ENCODE data around the gene NSUN5. TPM values are rescaled to one million over a fixed set of nuclear protein-coding genes. Genes with fewer than 3 reads are reported as not detected.
"Not testable (repeated sequence)": the region's sequence is repeated elsewhere in the genome, so short reads cannot be mapped to it uniquely, and the experiment has no call there.

The NSUN5 gene
- 1.1 and 1.7 TPM in 2 replicates for total RNA-seq

DNA sequence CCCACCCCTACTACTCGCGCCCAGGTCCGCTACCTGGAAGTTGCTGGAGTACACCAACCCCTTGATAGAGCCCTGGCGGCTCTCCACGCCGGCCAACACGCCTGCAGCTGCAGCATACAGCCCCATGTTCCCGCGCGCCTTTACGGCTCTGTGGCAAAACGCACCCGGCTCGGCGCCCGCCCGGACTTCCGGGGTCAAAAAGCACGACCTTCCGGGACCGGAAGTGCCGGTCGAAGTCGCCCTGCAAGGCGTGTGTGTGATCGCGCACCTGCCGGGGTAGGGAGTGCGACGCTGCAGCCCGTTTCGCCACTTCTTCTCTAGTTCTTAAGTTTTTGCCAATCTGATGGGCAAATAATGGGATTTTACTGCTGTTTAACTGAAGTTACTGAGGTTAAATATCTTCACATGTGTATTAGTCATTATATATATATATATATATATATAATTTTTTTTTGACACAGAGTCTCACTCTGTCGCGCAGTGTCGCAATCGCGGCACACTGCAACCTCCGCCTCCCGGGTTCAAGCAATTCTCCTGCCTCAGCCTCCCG lies at the start of gene NSUN5:
NSUN5 (minus strand) TSS at position 162 of the 550 bp plus-strand sequence; CDS start at position 126, 36 bp downstream.
- peak in 1 of 2 donors; percentile 39 for DNase-seq (ENCODE audit: low read depth in 2 of 2)

- no peak for DNase-seq (ENCODE audit: low read depth in 2 of 2)
Observed at GRCh38 chr7:73356159-73356558, 47.5 kb upstream of the NSUN5 start.

DNA sequence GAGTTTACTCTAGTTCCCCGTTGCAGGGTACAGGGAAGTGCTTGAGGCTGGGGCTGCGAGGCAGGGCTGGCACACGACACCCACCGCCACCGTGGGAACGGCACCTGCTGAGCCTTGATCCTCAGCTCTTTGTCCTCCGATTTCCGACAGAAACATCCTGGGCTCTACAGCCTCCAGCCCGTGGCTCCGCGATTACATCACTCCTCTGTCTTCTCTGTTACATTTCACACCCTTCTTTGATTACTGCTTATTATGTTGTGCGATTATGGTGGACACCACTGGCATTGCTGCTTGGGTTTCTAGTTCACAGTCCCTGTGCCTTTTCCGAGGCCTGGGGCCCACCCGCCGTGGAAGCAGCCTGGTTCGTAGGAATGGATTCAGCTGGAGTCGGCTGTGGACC lies 46.2 kb upstream of the NSUN5 start:
- DNase-seq (ENCODE audit: low read depth in 2 of 2) = no peak

- no peak for DNase-seq (ENCODE audit: low read depth in 2 of 2)
Observed at GRCh38 chr7:73354196-73354595, 45.6 kb upstream of the NSUN5 start.

DNA sequence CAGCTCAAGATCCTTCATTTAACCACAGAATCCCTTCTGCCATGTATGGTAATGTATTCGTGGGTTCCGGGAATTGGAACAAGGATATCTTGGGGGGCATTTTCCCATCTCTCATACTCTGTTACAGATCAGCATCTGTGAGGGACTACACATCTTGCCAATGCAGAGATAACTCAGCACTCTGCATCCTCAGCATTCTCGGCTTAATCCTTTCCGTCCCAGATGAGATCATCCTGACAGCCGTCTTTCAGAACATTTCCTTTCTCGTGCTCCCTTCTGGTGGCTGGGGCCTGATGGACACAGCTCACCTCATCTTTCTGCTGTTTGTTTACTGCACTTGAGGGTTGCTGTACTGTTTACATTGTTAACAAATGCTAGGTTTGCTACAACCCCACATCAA lies 44.6 kb upstream of the NSUN5 start:
- peak in 1 of 2 donors; percentile 33 for DNase-seq (ENCODE audit: low read depth in 2 of 2)

DNA sequence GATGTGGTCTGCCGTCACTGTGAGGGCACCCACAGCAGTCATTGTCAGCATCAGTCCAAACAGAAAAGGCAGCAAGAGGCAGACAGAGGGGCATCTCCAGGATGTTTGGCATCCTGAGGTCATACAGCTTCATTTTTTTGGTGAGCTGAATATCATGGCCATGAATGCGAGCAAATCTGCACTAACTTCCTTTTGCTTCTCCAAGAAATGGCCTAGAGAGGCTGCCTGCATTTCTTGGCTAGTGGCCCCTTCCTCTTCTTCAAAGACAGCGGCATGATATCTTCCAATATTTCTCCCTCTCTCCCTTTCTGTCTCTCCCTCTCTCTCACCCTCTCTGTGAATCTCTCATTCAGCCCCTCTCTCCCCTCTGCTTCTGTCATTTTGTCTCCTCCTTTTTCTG lies 44.2 kb upstream of the NSUN5 start:
- DNase-seq (ENCODE audit: low read depth in 2 of 2) = no peak

DNA sequence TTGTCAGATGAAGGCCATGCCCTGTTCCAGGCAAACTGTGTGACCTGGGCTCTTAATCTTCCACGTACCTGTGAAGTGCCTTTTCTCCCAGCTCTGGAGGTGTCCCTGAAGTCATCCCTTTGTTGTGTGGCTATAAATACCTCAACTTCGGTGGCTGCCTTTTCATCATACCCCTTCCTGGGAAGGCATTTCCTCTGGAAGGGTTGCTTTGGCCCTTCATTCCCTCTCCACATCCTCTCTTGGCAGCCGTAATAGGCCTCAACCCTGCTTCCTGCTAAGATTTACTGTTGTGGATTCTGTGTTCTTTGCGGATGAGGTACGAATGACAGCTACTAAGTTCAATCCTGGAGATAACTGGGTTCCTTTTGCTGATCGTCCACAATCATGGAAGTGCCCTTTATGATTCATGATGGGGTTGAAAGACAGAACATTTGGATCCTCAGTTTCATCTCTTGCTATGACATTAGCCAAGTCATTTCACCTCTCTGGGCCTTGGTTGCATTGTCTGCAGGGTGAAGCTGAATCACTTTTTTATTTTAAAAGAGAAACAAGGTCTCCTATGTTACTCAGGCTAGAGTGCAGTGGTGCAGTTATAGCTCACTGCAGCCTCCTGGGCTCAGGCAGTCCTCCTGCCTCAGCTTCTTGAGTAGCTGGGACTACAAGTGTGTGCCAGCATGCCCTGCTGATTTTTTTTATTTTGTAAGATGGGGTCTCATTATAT lies 43.0 kb upstream of the NSUN5 start:
- DNase-seq (ENCODE audit: low read depth in 2 of 2) = peak in 1 of 2 donors; percentile 85

GRCh38 chr7:73350306-73351068 lies 41.9 kb upstream of the NSUN5 start:
- DNase-seq (ENCODE audit: low read depth in 2 of 2) = peak in 1 of 2 donors; percentile 65

- no peak for DNase-seq (ENCODE audit: low read depth in 2 of 2)
Observed at GRCh38 chr7:73349763-73350162, 41.1 kb upstream of the NSUN5 start.

GRCh38 chr7:73345951-73346350 lies 37.3 kb upstream of the NSUN5 start:
- DNase-seq (ENCODE audit: low read depth in 2 of 2) = no peak

DNA sequence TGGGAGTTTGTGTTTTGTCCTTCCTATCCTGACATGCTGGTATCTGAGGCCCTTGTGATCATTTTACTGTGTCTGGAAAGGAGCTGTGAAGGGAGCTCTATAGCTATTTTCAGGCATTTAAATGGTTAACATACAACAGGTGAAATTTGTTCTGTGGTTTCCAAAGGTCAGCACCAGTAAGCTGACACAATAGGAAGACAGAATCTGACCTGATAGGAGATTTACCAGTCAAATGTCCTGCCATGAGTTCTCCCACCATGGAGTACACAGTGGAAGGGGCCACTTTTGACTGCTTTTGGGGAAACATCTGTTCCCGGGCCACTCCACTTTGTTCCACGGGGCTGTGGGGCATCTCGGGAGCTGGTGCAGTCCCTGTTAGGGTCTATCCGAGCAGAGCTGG lies 36.9 kb upstream of the NSUN5 start:
- no peak for DNase-seq (ENCODE audit: low read depth in 2 of 2)

GRCh38 chr7:73343671-73344380 lies 35.2 kb upstream of the NSUN5 start:
- no peak for DNase-seq (ENCODE audit: low read depth in 2 of 2)

DNA sequence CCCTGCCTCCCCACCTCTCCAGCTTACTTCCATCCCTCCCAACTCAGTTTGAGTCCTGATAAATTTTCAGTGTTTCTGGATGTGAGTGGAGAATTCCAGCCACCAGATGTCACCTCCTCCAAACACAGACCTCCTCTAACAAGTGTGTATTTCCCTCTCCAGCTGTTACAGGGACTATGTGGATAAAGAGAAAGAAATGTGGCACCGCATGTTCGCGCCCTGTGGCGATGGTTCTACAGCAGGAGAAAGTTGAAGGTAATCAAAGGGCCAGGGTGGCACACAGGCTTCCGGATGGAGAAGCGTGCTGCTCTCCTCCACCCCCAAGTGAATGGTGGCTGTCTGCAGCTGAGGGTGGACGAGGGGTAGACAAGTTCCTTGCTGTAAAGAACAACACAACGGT lies 34.0 kb upstream of the NSUN5 start:
- DNase-seq (ENCODE audit: low read depth in 2 of 2) = peak; percentile 73 to 74

DNA sequence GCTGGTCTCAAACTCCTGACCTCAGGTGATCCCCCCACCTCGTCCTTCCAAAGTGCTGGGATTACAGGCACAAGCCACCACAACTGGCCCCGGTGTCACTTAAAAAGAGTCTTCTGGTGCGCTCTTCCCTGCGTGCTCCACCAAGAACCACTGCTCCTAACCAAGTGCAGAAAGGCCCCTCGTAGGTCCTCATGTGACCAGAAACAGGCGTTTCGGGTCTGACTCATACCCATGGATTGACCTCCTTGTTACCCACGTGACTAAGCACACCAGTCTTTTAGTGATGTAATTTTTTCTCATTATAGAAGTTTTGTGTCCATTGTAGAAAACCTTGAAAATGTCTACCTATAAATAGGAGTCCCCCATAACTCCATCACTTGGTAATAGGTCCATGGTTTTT lies 33.3 kb upstream of the NSUN5 start:
- peak in 1 of 2 donors; percentile 57 for DNase-seq (ENCODE audit: low read depth in 2 of 2)

DNA sequence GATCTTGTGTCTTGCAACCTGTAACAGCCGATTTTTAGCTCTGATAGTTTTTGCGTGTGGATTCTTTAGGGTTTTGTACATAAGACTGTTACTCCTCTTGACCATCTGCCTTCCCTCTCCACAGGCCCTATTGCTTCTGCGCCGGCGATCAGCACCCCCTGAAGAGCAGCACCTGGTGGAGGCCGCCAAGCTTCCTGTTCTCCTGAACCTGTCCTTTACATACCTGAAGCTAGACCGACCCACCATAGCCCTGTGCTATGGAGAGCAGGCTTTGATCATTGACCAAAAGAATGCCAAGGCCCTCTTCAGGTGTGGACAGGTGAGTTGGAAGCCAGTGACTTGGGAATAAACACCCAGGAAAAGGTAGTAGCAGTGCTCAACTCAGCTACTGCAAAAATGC lies 31.9 kb upstream of the NSUN5 start:
- no peak for DNase-seq (ENCODE audit: low read depth in 2 of 2)

GRCh38 chr7:73338321-73338720 lies 29.7 kb upstream of the NSUN5 start:
- DNase-seq (ENCODE audit: low read depth in 2 of 2) = no peak

DNA sequence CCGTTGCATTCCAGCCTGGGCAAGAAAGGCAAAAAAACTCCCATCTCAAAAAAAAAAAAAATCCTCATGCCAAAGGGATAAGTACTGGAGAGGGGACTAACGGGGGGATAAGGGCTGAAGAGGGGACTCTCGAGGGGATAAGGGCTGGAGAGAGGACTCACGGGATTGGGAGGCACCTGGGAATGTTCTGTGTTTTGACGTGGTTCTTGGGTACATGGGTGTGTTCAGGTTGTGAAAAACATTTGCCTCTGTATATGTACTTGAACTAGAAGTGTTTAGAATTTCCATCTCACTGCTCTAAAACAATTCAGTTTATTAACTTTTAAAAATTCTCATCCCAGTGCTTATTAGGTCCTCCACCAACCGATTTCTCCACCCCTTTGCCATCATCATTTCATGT lies 23.8 kb upstream of the NSUN5 start:
- no peak for DNase-seq (ENCODE audit: low read depth in 2 of 2)

DNA sequence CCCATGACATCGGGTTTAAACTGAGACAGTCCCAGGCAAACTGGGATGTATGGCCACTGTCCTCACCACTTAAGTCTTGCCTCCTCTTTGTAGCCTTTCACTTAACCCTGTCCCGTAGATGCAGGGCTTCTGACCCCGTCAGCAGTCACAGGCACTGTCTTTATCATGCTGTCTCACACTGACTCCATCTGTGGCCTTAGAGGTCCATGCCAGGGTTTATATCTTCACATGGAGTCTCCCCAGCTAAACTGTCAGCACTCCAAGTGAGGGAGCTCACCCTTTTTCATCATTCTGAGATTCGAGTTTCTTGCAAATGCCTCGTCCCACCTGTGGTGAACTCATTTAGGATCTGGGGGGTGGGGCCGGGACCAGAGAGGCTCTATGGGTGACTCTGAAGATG lies 22.1 kb upstream of the NSUN5 start:
- no peak for DNase-seq (ENCODE audit: low read depth in 2 of 2)

DNA sequence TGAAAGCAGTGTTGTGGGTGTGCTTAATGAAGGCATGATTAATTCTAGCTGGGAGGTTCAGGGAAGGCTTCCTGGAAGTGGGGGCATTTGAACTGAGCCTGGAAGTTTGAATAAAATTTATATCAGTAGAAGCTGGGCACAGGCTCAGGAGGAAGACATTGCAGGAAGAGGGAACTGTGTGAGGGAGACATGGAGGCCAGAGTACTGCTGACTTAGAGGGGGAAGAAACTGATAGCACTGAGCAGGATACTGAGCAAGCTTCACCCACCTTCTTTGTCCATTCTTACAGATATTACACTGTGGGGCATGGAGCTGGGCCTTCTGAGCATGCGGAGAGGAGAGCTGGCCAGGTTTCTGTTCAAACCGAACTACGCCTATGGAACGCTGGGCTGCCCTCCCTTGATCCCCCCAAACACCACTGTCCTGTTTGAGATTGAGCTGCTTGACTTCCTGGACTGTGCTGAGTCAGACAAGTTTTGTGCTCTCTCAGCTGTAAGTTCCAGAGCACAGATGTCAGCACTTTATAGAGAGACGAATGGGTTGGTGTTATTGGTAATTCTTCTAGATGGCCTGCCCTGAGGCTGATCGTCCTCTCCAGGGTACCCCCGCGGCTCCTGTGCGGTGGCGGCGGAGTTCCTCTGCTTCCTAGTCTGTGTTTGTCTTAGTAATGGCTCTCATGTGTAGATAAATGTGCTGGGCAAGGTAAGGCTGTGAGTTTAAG lies 21.4 kb upstream of the NSUN5 start:
- DNase-seq (ENCODE audit: low read depth in 2 of 2) = peak; percentile 30 to 41

GRCh38 chr7:73328696-73329095 lies 20.1 kb upstream of the NSUN5 start:
- DNase-seq (ENCODE audit: low read depth in 2 of 2) = no peak

GRCh38 chr7:73327922-73328321 lies 19.3 kb upstream of the NSUN5 start, which contains the start of the genes FKBP6 and TRIM50:
Gene FKBP6, plus strand, starts transcription at chr7:73328161. Its CDS starts 268 bp downstream, at chr7:73328429.
Gene TRIM50, minus strand, starts transcription at chr7:73328082. Its CDS starts 3,295 bp downstream, at chr7:73324787.
- not testable (repeated sequence) for DNase-seq (ENCODE audit: low read depth in 2 of 2)

All from dermis microvascular lymphatic vessel endothelial cell (primary cell).